OCI-LY3 (cell line): ENCODE data around the gene ROR2.

ENCODE experiments used
- H2AFZ ChIP-seq: fragments of 200-600, 300-600 bp; shearing (Covaris generic); 2 replicates; pipeline ENCODE4 v1.6.0; 2014; ENCODE audit warnings: antibody characterized with exemption, low read depth, low read length
- H3K27ac ChIP-seq: fragments of 200-600, 300-600 bp; sonication (generic); 2 replicates; pipeline ENCODE4 v1.5.1; 2014; ENCODE audit warnings: mild to moderate bottlenecking, low read length, moderate library complexity, mixed read lengths
- H3K27me3 ChIP-seq: fragments of 200-600, 300-600 bp; sonication (generic); 2 replicates; pipeline ENCODE4 v1.6.1; 2014; ENCODE audit warnings: low read depth, low read length, mixed read lengths
- H3K36me3 ChIP-seq: fragments of 200-600, 300-600 bp; sonication (generic); replicated peaks from 2 replicates; pipeline ENCODE3; 2014; ENCODE audit warnings: low read depth, low read length, mixed read lengths
- H3K4me1 ChIP-seq: fragments of 300-600, 200-600 bp; sonication (generic); 2 replicates; pipeline ENCODE4 v1.6.1; 2014; ENCODE audit warnings: low read length, mixed read lengths
- H3K4me2 ChIP-seq: fragments of 200-600, 300-600 bp; sonication (generic); 2 replicates; pipeline ENCODE4 v1.6.1; 2014; ENCODE audit warnings: low read length, mixed read lengths
- H3K4me3 ChIP-seq: fragments of 300-600, 200-600 bp; sonication (generic); 2 replicates; pipeline ENCODE4 v1.5.1; 2014; ENCODE audit warnings: antibody characterized with exemption, mild to moderate bottlenecking, low read length, moderate library complexity
- H3K79me2 ChIP-seq: fragments of 300-600, 200-600 bp; shearing (Covaris generic); 2 replicates; pipeline ENCODE4 v1.6.1; 2014; ENCODE audit warnings: mild to moderate bottlenecking, low read length, mixed read lengths
- H3K9ac ChIP-seq: fragments of 300-600, 200-600 bp; shearing (Covaris generic); 2 replicates; pipeline ENCODE4 v1.6.0; 2014; ENCODE audit warnings: mild to moderate bottlenecking, low read length, moderate library complexity
- H3K9me3 ChIP-seq: fragments of 200-600, 300-600 bp; shearing (Covaris generic); 2 replicates; pipeline ENCODE4 v1.6.1; 2014; ENCODE audit warnings: low read length, mixed read lengths; ENCODE audit not compliant: insufficient read depth
- H4K20me1 ChIP-seq: fragments of 200-600, 300-600 bp; sonication (generic); 2 replicates; pipeline ENCODE4 v1.6.1; 2016; ENCODE audit warnings: low read length, mixed read lengths; ENCODE audit not compliant: insufficient read depth
- EZH2phosphoT487 ChIP-seq: fragments of 200-600 bp; shearing (Covaris generic); IDR thresholded peaks from 2 replicates; pipeline ENCODE4 v1.6.1; 2018; ENCODE audit warnings: antibody characterized with exemption, mixed run types, low read depth
- TF ChIP-seq, protein P1 (sequence below): fragments of 200-600, 300-600 bp; sonication (generic); IDR thresholded peaks from 2 replicates; pipeline ENCODE4 v1.5.1; 2014; ENCODE audit warnings: antibody characterized with exemption, low read length, low read depth

ROR2 gene

DNA sequence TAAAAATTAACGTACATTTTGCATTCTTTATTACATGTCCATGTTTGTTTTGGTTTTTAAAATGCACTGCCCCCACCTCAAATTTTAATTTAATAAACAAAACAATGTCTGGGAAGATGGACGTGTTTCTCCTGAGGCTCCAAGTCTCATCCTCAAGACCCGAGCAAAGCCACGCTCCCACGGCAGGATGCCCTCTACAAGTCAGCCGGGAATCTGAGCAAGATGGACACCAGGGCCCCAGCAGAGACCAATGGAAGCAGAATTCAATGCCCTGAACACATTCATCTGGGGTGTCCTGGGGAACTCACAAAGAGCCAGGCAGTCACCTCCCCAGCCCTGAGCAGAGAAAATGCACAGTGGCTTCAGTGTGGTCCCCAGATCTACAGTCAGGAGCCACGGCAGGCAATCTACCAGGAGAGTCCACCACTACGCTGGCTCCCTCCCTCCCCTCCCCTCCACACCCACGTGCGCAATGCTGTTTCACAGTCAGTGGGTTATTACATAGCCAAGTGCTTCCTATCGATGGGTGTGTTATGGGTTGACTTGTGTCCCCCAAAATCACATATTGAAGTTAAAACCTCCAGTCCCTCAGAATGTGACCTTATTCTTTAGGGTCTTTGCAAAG lies 129.8 kb downstream of the ROR2 start:
- Histone ChIP-seq H3K9me3 (no peaks in the 10 kb centered on the region), H3K79me2 (no peaks in the 10 kb centered on the region), H3K4me3 (no peak overlapping the region), H4K20me1 (no peaks in the 10 kb centered on the region), H3K9ac (no peak overlapping the region), H3K4me1 (no peaks in the 10 kb centered on the region), H3K27ac (no peak overlapping the region), H2AFZ (no peak overlapping the region), H3K27me3 (peaks cover 33% of the 10 kb centered on the region), H3K36me3 (no peaks in the 10 kb centered on the region), H3K4me2 (no peak overlapping the region)
- TF ChIP-seq EZH2phosphoT487 = no peak
- TF ChIP-seq, protein P1, sequence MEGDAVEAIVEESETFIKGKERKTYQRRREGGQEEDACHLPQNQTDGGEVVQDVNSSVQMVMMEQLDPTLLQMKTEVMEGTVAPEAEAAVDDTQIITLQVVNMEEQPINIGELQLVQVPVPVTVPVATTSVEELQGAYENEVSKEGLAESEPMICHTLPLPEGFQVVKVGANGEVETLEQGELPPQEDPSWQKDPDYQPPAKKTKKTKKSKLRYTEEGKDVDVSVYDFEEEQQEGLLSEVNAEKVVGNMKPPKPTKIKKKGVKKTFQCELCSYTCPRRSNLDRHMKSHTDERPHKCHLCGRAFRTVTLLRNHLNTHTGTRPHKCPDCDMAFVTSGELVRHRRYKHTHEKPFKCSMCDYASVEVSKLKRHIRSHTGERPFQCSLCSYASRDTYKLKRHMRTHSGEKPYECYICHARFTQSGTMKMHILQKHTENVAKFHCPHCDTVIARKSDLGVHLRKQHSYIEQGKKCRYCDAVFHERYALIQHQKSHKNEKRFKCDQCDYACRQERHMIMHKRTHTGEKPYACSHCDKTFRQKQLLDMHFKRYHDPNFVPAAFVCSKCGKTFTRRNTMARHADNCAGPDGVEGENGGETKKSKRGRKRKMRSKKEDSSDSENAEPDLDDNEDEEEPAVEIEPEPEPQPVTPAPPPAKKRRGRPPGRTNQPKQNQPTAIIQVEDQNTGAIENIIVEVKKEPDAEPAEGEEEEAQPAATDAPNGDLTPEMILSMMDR = no peak

GRCh38 chr9:91818647-91819403 lies 131.2 kb downstream of the ROR2 start:
- Histone ChIP-seq H3K27ac (no peak overlapping the region), H2AFZ (no peak overlapping the region), H3K27me3 (peaks cover 33% of the 10 kb centered on the region), H3K4me3 (no peak overlapping the region), H3K4me1 (no peaks in the 10 kb centered on the region), H3K9me3 (no peaks in the 10 kb centered on the region), H3K9ac (no peak overlapping the region), H4K20me1 (no peaks in the 10 kb centered on the region), H3K4me2 (no peak overlapping the region), H3K36me3 (no peaks in the 10 kb centered on the region), H3K79me2 (no peaks in the 10 kb centered on the region)
- no peak for TF ChIP-seq EZH2phosphoT487
- TF ChIP-seq, protein P1 = no peak

DNA sequence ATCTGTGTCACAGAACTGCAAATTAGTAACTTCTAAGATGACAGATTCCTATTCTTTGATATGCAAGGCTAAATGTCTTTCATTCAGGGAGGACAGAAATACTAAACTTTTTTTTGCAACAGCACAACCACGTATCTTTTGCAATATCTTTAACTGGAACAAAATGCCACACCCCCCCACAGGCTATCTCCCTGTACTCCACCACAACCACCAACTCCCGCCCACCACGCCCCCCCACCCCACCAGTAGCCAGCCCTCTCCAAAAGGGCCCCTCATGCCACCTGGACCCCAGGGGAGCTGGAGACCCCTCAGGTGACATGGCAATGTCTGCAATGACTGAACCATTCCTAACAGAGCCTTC lies 131.8 kb downstream of the ROR2 start:
- Histone ChIP-seq H2AFZ (no peak overlapping the region), H3K36me3 (no peaks in the 10 kb centered on the region), H3K9ac (no peak overlapping the region), H3K27me3 (peaks cover 33% of the 10 kb centered on the region), H3K4me2 (no peak overlapping the region), H3K4me1 (no peaks in the 10 kb centered on the region), H4K20me1 (no peaks in the 10 kb centered on the region), H3K79me2 (no peaks in the 10 kb centered on the region), H3K9me3 (no peaks in the 10 kb centered on the region), H3K4me3 (no peak overlapping the region), H3K27ac (no peak overlapping the region)
- no peak for TF ChIP-seq EZH2phosphoT487
- TF ChIP-seq, protein P1 = no peak

- H3K36me3 ChIP-seq = no peaks in the 10 kb centered on the region
- H2AFZ ChIP-seq = no peak overlapping the region
- H3K27ac ChIP-seq = no peak overlapping the region
- TF ChIP-seq, protein P1 = no peak
- no peak for TF ChIP-seq EZH2phosphoT487
- H4K20me1 ChIP-seq = no peaks in the 10 kb centered on the region
- no peaks in the 10 kb centered on the region for H3K4me1 ChIP-seq
- H3K79me2 ChIP-seq = no peaks in the 10 kb centered on the region
- H3K4me2 ChIP-seq = no peak overlapping the region
- H3K4me3 ChIP-seq = no peak overlapping the region
- H3K9me3 ChIP-seq = no peaks in the 10 kb centered on the region
- no peak overlapping the region for H3K9ac ChIP-seq
- peaks cover 29% of the 10 kb centered on the region for H3K27me3 ChIP-seq
Measured at GRCh38 chr9:91817493-91818224, 132.4 kb downstream of the ROR2 start.
